Activated CD8-positive, alpha-beta T cell treated with anti-CD3 and anti-CD28 coated beads for 36 hours (primary cell): ENCODE data around the gene OR52J3. TPM values are rescaled to one million over a fixed set of nuclear protein-coding genes. Genes with fewer than 3 reads are reported as not detected.

Experiments
- ATAC-seq: fragments of 200-7000 bp; cut with Tn5 transposase; one replicate; pipeline ENCODE4 v1.10.0; 2021; ENCODE audit warnings: mild to moderate bottlenecking, moderate library complexity
- CTCF ChIA-PET: fragments of 350-600 bp; sonication (Branson Sonifier 250); formaldehyde crosslinking; loops from one replicate; lab custom pipeline; 2021; ENCODE audit warnings: antibody characterized with exemption; lab: Charles Lee
- POLR2A ChIA-PET: fragments of 350-600 bp; sonication (Branson Sonifier 250); formaldehyde crosslinking; loops from one replicate; lab custom pipeline; 2021; ENCODE audit warnings: antibody characterized with exemption; lab: Charles Lee
- DNase-seq: peaks from one replicate; pipeline ENCODE4 v3.0.0-alpha.2; 2020
- H3K27ac Mint-ChIP-seq: one replicate; pipeline ENCODE4 v1.8.0; 2021; ENCODE audit warnings: mild to moderate bottlenecking, mixed read lengths
- H3K27me3 Mint-ChIP-seq: one replicate; pipeline ENCODE4 v1.8.0; 2021; ENCODE audit warnings: mixed read lengths
- H3K36me3 Mint-ChIP-seq: one replicate; pipeline ENCODE4 v1.8.0; 2021; ENCODE audit warnings: low read depth, mixed read lengths
- H3K4me1 Mint-ChIP-seq: one replicate; pipeline ENCODE4 v1.8.0; 2021; ENCODE audit warnings: low read depth, mixed read lengths
- H3K4me3 Mint-ChIP-seq: one replicate; pipeline ENCODE4 v1.8.0; 2021; ENCODE audit warnings: mild to moderate bottlenecking, moderate library complexity, mixed read lengths
- H3K9me3 Mint-ChIP-seq: one replicate; pipeline ENCODE4 v1.8.0; 2021; ENCODE audit warnings: mixed read lengths
- CTCF ChIP-seq: fragments of 200-600 bp; IDR thresholded peaks from one replicate; pipeline ENCODE4 v1.8.0; 2022; ENCODE audit warnings: antibody characterized with exemption, mild to moderate bottlenecking
- intact Hi-C: fragments of 100-400 bp; cut with micrococcal nuclease; formaldehyde crosslinking; loops from one replicate; pipeline ENCODE4 v1.10.0; 2022
- total RNA-seq, 2 experiments: library from RNA; stranded (reverse); gene quantifications; one replicate each; pipeline ENCODE4 v1.2.3, GENCODE V29; 2021

Gene OR52J3
- total RNA-seq, 2 experiments from 2014 or later = not detected

- Mint-ChIP-seq H3K4me1 (no peaks in the 10 kb centered on the region), H3K9me3 (no peaks in the 10 kb centered on the region), H3K27me3 (no peaks in the 10 kb centered on the region), H3K27ac (no peak overlapping the region), H3K36me3 (no peaks in the 10 kb centered on the region), H3K4me3 (no peak overlapping the region)
- no peak for DNase-seq
- ChIA-PET CTCF (no interaction called here), POLR2A (no interaction called here)
- TF ChIP-seq CTCF = no peak
- ATAC-seq = no peak
- intact Hi-C loops = no loop called here
Measured at GRCh38 chr11:5088556-5088955, 42.2 kb downstream of the OR52J3 start.

GRCh38 chr11:5090668-5091067, 44.3 kb downstream of the OR52J3 start:
- Mint-ChIP-seq H3K4me1 (no peaks in the 10 kb centered on the region), H3K36me3 (no peaks in the 10 kb centered on the region), H3K4me3 (no peak overlapping the region), H3K27me3 (no peaks in the 10 kb centered on the region), H3K9me3 (no peaks in the 10 kb centered on the region), H3K27ac (no peak overlapping the region)
- ATAC-seq = no peak
- no peak for DNase-seq
- CTCF ChIA-PET = no interaction called here
- POLR2A ChIA-PET = no interaction called here
- intact Hi-C loops = no loop called here
- no peak for TF ChIP-seq CTCF

GRCh38 chr11:5092821-5093585, 46.7 kb downstream of the OR52J3 start:
- ATAC-seq (no peak), DNase-seq (no peak)
- Mint-ChIP-seq H3K36me3 (no peaks in the 10 kb centered on the region), H3K4me3 (no peak overlapping the region), H3K27ac (no peak overlapping the region), H3K4me1 (no peaks in the 10 kb centered on the region), H3K9me3 (no peaks in the 10 kb centered on the region), H3K27me3 (no peaks in the 10 kb centered on the region)
- intact Hi-C loops = no loop called here
- CTCF ChIA-PET = no interaction called here
- TF ChIP-seq CTCF = no peak
- POLR2A ChIA-PET = no interaction called here

GRCh38 chr11:5096011-5096410, 49.7 kb downstream of the OR52J3 start:
- ATAC-seq = no peak
- ChIA-PET POLR2A (no interaction called here), CTCF (no interaction called here)
- no peaks in the 10 kb centered on the region for H3K9me3 Mint-ChIP-seq
- H3K27ac Mint-ChIP-seq = no peak overlapping the region
- H3K4me1 Mint-ChIP-seq = no peaks in the 10 kb centered on the region
- H3K36me3 Mint-ChIP-seq = no peaks in the 10 kb centered on the region
- no peak for DNase-seq
- H3K4me3 Mint-ChIP-seq = no peak overlapping the region
- intact Hi-C loops = no loop called here
- H3K27me3 Mint-ChIP-seq = peaks cover 2% of the 10 kb centered on the region
- no peak for TF ChIP-seq CTCF

Other genes with a start within 250 kb of the OR52J3 start
- not detected for gene OR52R1, start 242.1 kb upstream of the OR52J3 start, total RNA-seq
- gene OR51F2, start 225.2 kb upstream of the OR52J3 start, total RNA-seq = not detected
- gene OR51S1, start 197.3 kb upstream of the OR52J3 start, total RNA-seq = not detected
- gene OR51T1, start 164.6 kb upstream of the OR52J3 start, total RNA-seq = not detected
- gene OR51A7, start 142.7 kb upstream of the OR52J3 start, total RNA-seq = not detected
- gene OR51G2, start 127.2 kb upstream of the OR52J3 start, total RNA-seq = not detected
- gene OR51G1, start 122.2 kb upstream of the OR52J3 start, total RNA-seq = not detected
- not detected for gene OR51A4, start 98.9 kb upstream of the OR52J3 start, total RNA-seq
- gene OR51A2, start 90.8 kb upstream of the OR52J3 start, total RNA-seq = not detected
- gene OR51L1, start 51.7 kb upstream of the OR52J3 start, total RNA-seq = not detected
- gene OR52E2, start 13.1 kb downstream of the OR52J3 start, total RNA-seq = not detected
- not detected for gene OR52E1, start 23.0 kb downstream of the OR52J3 start, total RNA-seq
- not detected for gene OR52A5, start 91.8 kb downstream of the OR52J3 start, total RNA-seq
- gene OR52A1, start 108.2 kb downstream of the OR52J3 start, total RNA-seq = not detected
- gene OR51V1, start 154.2 kb downstream of the OR52J3 start, total RNA-seq = not detected
- not detected for gene HBB, start 180.5 kb downstream of the OR52J3 start, total RNA-seq
- gene HBD, start 188.0 kb downstream of the OR52J3 start, total RNA-seq = not detected
- gene HBG1, start 203.3 kb downstream of the OR52J3 start, total RNA-seq = not detected
- gene HBG2, start 208.3 kb downstream of the OR52J3 start, total RNA-seq = not detected
- not detected for gene HBE1, start 223.4 kb downstream of the OR52J3 start, total RNA-seq